HCT116 (cell line): ENCODE data around the gene PSMB7. TPM values are rescaled to one million over a fixed set of nuclear protein-coding genes. Genes with fewer than 3 reads are reported as not detected.

Experiments
- ATAC-seq: fragments of 200-7000 bp; cut with Tn5 transposase; 2 replicates; pipeline ENCODE4 v1.9.1; 2020; ENCODE audit warnings: mild to moderate bottlenecking, moderate library complexity
- BruUV-seq: library from RNA; stranded (reverse); fragments of 400-500 nt; replicated peaks from 2 replicates; lab custom pipeline; 2021; lab: Mats Ljungman, UMichigan
- CTCF ChIA-PET: fragments of 300-600 bp; sonication (Branson Sonifier 250); formaldehyde crosslinking; loops from one replicate; lab custom pipeline; 2021; ENCODE audit warnings: antibody characterized with exemption; lab: Charles Lee
- POLR2A ChIA-PET: fragments of 300-600, 350-600 bp; sonication (Branson Sonifier 250); formaldehyde crosslinking; loops from one replicate; lab custom pipeline; 2021; ENCODE audit warnings: antibody characterized with exemption; lab: Charles Lee
- RAD21 ChIA-PET, 2 experiments: fragments of 300-600 bp; sonication (Branson Sonifier 250); formaldehyde crosslinking; loops; one replicate each; lab custom pipeline; 2023; ENCODE audit warnings: low total read pairs in 2 of 2; ENCODE audit not compliant: uncharacterized antibody in 2 of 2, unreplicated experiment in 2 of 2, low non-redundant PET in 1 of 2; lab: Charles Lee
- DNase-seq: peaks from one replicate; pipeline ENCODE4 v3.0.0-alpha.2; 2010; ENCODE audit warnings: low read depth, low spot score
- H2AFZ ChIP-seq: fragments of 200-600 bp; shearing (Covaris generic), sonication (generic); 2 replicates; pipeline ENCODE4 v1.6.1; 2017; ENCODE audit warnings: low read depth, mixed run types, mixed read lengths, antibody characterized with exemption, low read length; ENCODE audit not compliant: poor library complexity, severe bottlenecking
- H3K27ac ChIP-seq: 2 replicates; pipeline ENCODE4 v1.5.1; 2012; ENCODE audit warnings: low read depth, low read length
- H3K27me3 ChIP-seq: fragments of 200-600 bp; sonication (generic); 2 replicates; pipeline ENCODE4 v1.6.1; 2016; ENCODE audit warnings: mixed run types, low read length, mixed read lengths; ENCODE audit not compliant: insufficient read depth
- H3K36me3 ChIP-seq, 2 experiments: fragments of 200-500 bp in 1 of 2; fragments of 200-600 bp in 1 of 2; sonication (Bioruptor generic) in 1 of 2; sonication (generic) in 1 of 2; 2 replicates each; pipeline versions ENCODE4 v1.5.1 to v1.6.1; 2014 to 2016; ENCODE audit warnings: low read length in 2 of 2, inconsistent platforms in 1 of 2, mixed read lengths in 1 of 2, mixed run types in 1 of 2; ENCODE audit not compliant: insufficient read depth in 2 of 2, control insufficient read depth in 1 of 2
- H3K4me1 ChIP-seq, 2 experiments: fragments of 200-600 bp in 1 of 2; sonication (generic) in 1 of 2; 2 replicates each; pipeline versions ENCODE4 v1.5.1 to v1.6.1; 2012 to 2017; ENCODE audit warnings: low read length in 2 of 2, inconsistent platforms in 1 of 2, mild to moderate bottlenecking in 1 of 2, mixed read lengths in 1 of 2, mixed run types in 1 of 2, moderate library complexity in 1 of 2; ENCODE audit not compliant: insufficient read depth in 2 of 2, control insufficient read depth in 1 of 2
- H3K4me2 ChIP-seq: fragments of 200-600 bp; sonication (generic); 2 replicates; pipeline ENCODE4 v1.6.1; 2017; ENCODE audit warnings: mixed run types, low read length, mixed read lengths
- H3K4me3 ChIP-seq, 2 experiments: fragments of 200-600 bp in 1 of 2; sonication (generic) in 1 of 2; replicated peaks in 1 of 2; 2 replicates each; pipeline ENCODE4 v1.5.1; 2011 to 2016; ENCODE audit warnings: low read length in 2 of 2, control low read depth in 1 of 2, low read depth in 1 of 2, mild to moderate bottlenecking in 1 of 2, mixed read lengths in 1 of 2, mixed run types in 1 of 2
- H3K79me2 ChIP-seq: fragments of 200-600 bp; sonication (generic); 2 replicates; pipeline ENCODE4 v1.6.1; 2017; ENCODE audit warnings: mild to moderate bottlenecking, mixed run types, low read length, moderate library complexity, mixed read lengths; ENCODE audit not compliant: insufficient read depth
- H3K9ac ChIP-seq: fragments of 200-600 bp; sonication (generic); 2 replicates; pipeline ENCODE4 v1.6.1; 2016; ENCODE audit warnings: low read length, mixed read lengths
- H3K9me2 ChIP-seq: fragments of 200-600 bp; sonication (generic), shearing (Covaris generic); 2 replicates; pipeline ENCODE4 v1.6.1; 2017; ENCODE audit warnings: mixed run types, mild to moderate bottlenecking, moderate library complexity; ENCODE audit not compliant: insufficient read depth
- H3K9me3 ChIP-seq, 2 experiments: fragments of 200-500 bp in 1 of 2; fragments of 200-600 bp in 1 of 2; sonication (Bioruptor generic) in 1 of 2; sonication (generic) in 1 of 2; 2 replicates each; pipeline ENCODE4 v1.6.1; 2014 to 2017; ENCODE audit warnings: low read length in 2 of 2, mixed read lengths in 2 of 2, inconsistent platforms in 1 of 2, low read depth in 1 of 2, mild to moderate bottlenecking in 1 of 2, mixed run types in 1 of 2, moderate library complexity in 1 of 2; ENCODE audit not compliant: control insufficient read depth in 1 of 2, insufficient read depth in 1 of 2
- H4K20me1 ChIP-seq: fragments of 200-600 bp; sonication (generic), shearing (Covaris generic); 2 replicates; pipeline ENCODE4 v1.6.1; 2017; ENCODE audit warnings: mixed run types, mild to moderate bottlenecking, moderate library complexity; ENCODE audit not compliant: insufficient read depth
- ATF3 ChIP-seq: IDR thresholded peaks from 2 replicates; pipeline ENCODE4 v1.6.1; 2012
- CEBPB ChIP-seq: IDR thresholded peaks from 2 replicates; pipeline ENCODE4 v1.6.1; 2012; ENCODE audit warnings: low read depth
- MAX ChIP-seq: IDR thresholded peaks from 2 replicates; pipeline ENCODE4 v1.6.1; 2012
- REST ChIP-seq: IDR thresholded peaks from 2 replicates; pipeline ENCODE4 v1.6.1; 2012; ENCODE audit warnings: low read depth
- SP1 ChIP-seq: IDR thresholded peaks from 2 replicates; pipeline ENCODE4 v1.6.1; 2012; ENCODE audit warnings: low read depth
- ZNF274 ChIP-seq: fragments of 200-500 bp; sonication (Bioruptor generic); IDR thresholded peaks from 2 replicates; pipeline ENCODE4 v1.6.1; 2014; ENCODE audit warnings: mild to moderate bottlenecking, low read depth, low read length, inconsistent platforms
- intact Hi-C: fragments of 100-400 bp; cut with micrococcal nuclease; formaldehyde crosslinking; loops from 2 replicates; pipeline ENCODE4 v1.10.0; 2022
- total RNA-seq: library from RNA; stranded (reverse); gene quantifications from one replicate; pipeline ENCODE4 v1.2.1, GENCODE V29; 2021; ENCODE audit not compliant: unreplicated experiment

Gene PSMB7
- total RNA-seq, 1 experiment from 2014 or later, result 222 TPM

GRCh38 chr9:124392871-124393460, 22.3 kb downstream of the PSMB7 start (continued):
- TF ChIP-seq REST, result no peak
- TF ChIP-seq, all 23 proteins: peak for 5

GRCh38 chr9:124392254-124392870, 22.9 kb downstream of the PSMB7 start:
- ATAC-seq, result no peak
- peaks cover 2 to 43% of the 10 kb centered on the region in 2 experiments; a peak in 2 of 4 replicates for H3K4me1 ChIP-seq

More at GRCh38 chr9:124392254-124392870, 22.9 kb downstream of the PSMB7 start:
- TF ChIP-seq MAX, result no peak
- no peak for TF ChIP-seq CEBPB
- TF ChIP-seq ZNF274, result no peak
- TF ChIP-seq SP1, result no peak
- no peak for TF ChIP-seq ATF3
- Histone ChIP-seq H3K27ac (no peak overlapping the region), H2AFZ (no peak overlapping the region), H4K20me1 (peaks cover 49% of the 10 kb centered on the region; the same call in 1 of the 2 replicates), H3K4me2 (peak overlapping the region; percentile 11), H3K4me3 (no peak overlapping the region), H3K9me3 (no peaks in the 10 kb centered on the region), H3K79me2 (peaks cover 100% of the 10 kb centered on the region), H3K9ac (no peak overlapping the region; the same call in 1 of the 2 replicates), H3K27me3 (no peaks in the 10 kb centered on the region), H3K9me2 (no peaks in the 10 kb centered on the region), H3K36me3 (peaks cover 0 to 10% of the 10 kb centered on the region in 2 experiments; a peak in 1 of 4 replicates)
- ChIA-PET POLR2A (no interaction called here), CTCF (interaction anchor here (0.6 to 2.4 kb wide), 6 partner anchors 10 to 265 kb away, joined by 3 to 13 read pairs (median 4); no protein-coding TSS in a partner anchor), RAD21 (no interaction called here)
- no TSS peak for BruUV-seq
- intact Hi-C loops, result no loop called here
- no peak for DNase-seq
